Measurements from ENCODE around the gene CDH5. TPM values are rescaled to one million over a fixed set of nuclear protein-coding genes. Genes with fewer than 3 reads are reported as not detected.

Gene CDH5
- total RNA-seq, 2 donors from 2014 or later, result 21.1 to 40.0 TPM

- Histone ChIP-seq H3K4me3 (no peak overlapping the region), H3K9me3 (no peaks in the 10 kb centered on the region), H3K27me3 (replicated peaks; ENCODE audit: insufficient read depth) (no peaks in the 10 kb centered on the region), H3K4me1 (ENCODE audit: control insufficient read depth in 1 of 2, low read depth in 2 of 2) (peaks cover 5 to 9% of the 10 kb centered on the region in 2 donors), H3K27ac (no peak overlapping the region), H3K36me3 (no peaks in the 10 kb centered on the region)
- DNase-seq (ENCODE audit: low spot score), result no peak
- no peak for TF ChIP-seq CTCF (IDR thresholded peaks at IDR 0.05)
- ATAC-seq (ENCODE audit: insufficient number of reproducible peaks, low FRiP score, low read depth), result no peak
These were observed 65.9 kb downstream of the CDH5 start for GRCh38 chr16:66432429-66432828.

GRCh38 chr16:66434619-66435430 is 68.3 kb downstream of the CDH5 start:
- ATAC-seq (ENCODE audit: insufficient number of reproducible peaks, low FRiP score, low read depth), result no peak
- no peak for DNase-seq (ENCODE audit: low spot score)
- no peak for TF ChIP-seq CTCF (IDR thresholded peaks at IDR 0.05)
- Histone ChIP-seq H3K4me1 (ENCODE audit: control insufficient read depth in 1 of 2, low read depth in 2 of 2) (no peaks in the 10 kb centered on the region), H3K27ac (no peak overlapping the region), H3K9me3 (no peaks in the 10 kb centered on the region), H3K27me3 (replicated peaks; ENCODE audit: insufficient read depth) (no peaks in the 10 kb centered on the region), H3K4me3 (no peak overlapping the region), H3K36me3 (no peaks in the 10 kb centered on the region)

- H3K4me3 ChIP-seq, result no peak overlapping the region
- no peaks in the 10 kb centered on the region for H3K27me3 ChIP-seq (replicated peaks; ENCODE audit: insufficient read depth)
- no peak for TF ChIP-seq CTCF (IDR thresholded peaks at IDR 0.05)
- DNase-seq (ENCODE audit: low spot score) (no peak), ATAC-seq (ENCODE audit: insufficient number of reproducible peaks, low FRiP score, low read depth) (no peak)
- H3K36me3 ChIP-seq, result no peaks in the 10 kb centered on the region
- no peak overlapping the region for H3K27ac ChIP-seq
- no peaks in the 10 kb centered on the region for H3K4me1 ChIP-seq (ENCODE audit: control insufficient read depth in 1 of 2, low read depth in 2 of 2)
- no peaks in the 10 kb centered on the region for H3K9me3 ChIP-seq
These were observed 69.4 kb downstream of the CDH5 start for GRCh38 chr16:66435896-66436295.

GRCh38 chr16:66437391-66437945 is 71.0 kb downstream of the CDH5 start:
- Histone ChIP-seq H3K4me3 (no peak overlapping the region), H3K27me3 (replicated peaks; ENCODE audit: insufficient read depth) (no peaks in the 10 kb centered on the region), H3K4me1 (ENCODE audit: control insufficient read depth in 1 of 2, low read depth in 2 of 2) (no peaks in the 10 kb centered on the region), H3K9me3 (no peaks in the 10 kb centered on the region), H3K27ac (no peak overlapping the region), H3K36me3 (no peaks in the 10 kb centered on the region)
- ATAC-seq (ENCODE audit: insufficient number of reproducible peaks, low FRiP score, low read depth) (no peak), DNase-seq (ENCODE audit: low spot score) (no peak)
- TF ChIP-seq CTCF (IDR thresholded peaks at IDR 0.05), result no peak

GRCh38 chr16:66438536-66438935 is 72.0 kb downstream of the CDH5 start:
- ATAC-seq (ENCODE audit: insufficient number of reproducible peaks, low FRiP score, low read depth) (no peak), DNase-seq (ENCODE audit: low spot score) (no peak)
- no peaks in the 10 kb centered on the region for H3K27me3 ChIP-seq (replicated peaks; ENCODE audit: insufficient read depth)
- H3K9me3 ChIP-seq, result no peaks in the 10 kb centered on the region
- H3K36me3 ChIP-seq, result no peaks in the 10 kb centered on the region
- H3K27ac ChIP-seq, result no peak overlapping the region
- no peak for TF ChIP-seq CTCF (IDR thresholded peaks at IDR 0.05)
- H3K4me3 ChIP-seq, result no peak overlapping the region
- H3K4me1 ChIP-seq (ENCODE audit: control insufficient read depth in 1 of 2, low read depth in 2 of 2), result no peaks in the 10 kb centered on the region
